Activated gamma-delta T cell treated with Interleukin-2 at 50 U/mL for 16 hours (primary cell): ENCODE results near the gene TIGD3.

Experiments used
- DNase-seq: peaks from one replicate; pipeline ENCODE4 v3.0.0-alpha.2; 2020

TIGD3 gene

GRCh38 chr11:65392186-65392829, 37.8 kb downstream of the TIGD3 start:
- DNase-seq: no peak

GRCh38 chr11:65392899-65393298, 38.3 kb downstream of the TIGD3 start:
- no peak for DNase-seq

GRCh38 chr11:65393513-65394079, 39.0 kb downstream of the TIGD3 start:
- no peak for DNase-seq

GRCh38 chr11:65394125-65394536, 39.6 kb downstream of the TIGD3 start:
- DNase-seq: no peak

GRCh38 chr11:65395961-65396530, 41.5 kb downstream of the TIGD3 start:
- DNase-seq: no peak

GRCh38 chr11:65396769-65397745, 42.5 kb downstream of the TIGD3 start:
- no peak for DNase-seq

- no peak for DNase-seq
Observed at GRCh38 chr11:65398362-65398910, 43.9 kb downstream of the TIGD3 start.

GRCh38 chr11:65399249-65399648, 44.7 kb downstream of the TIGD3 start:
- no peak for DNase-seq

GRCh38 chr11:65399845-65400244, 45.3 kb downstream of the TIGD3 start:
- no peak for DNase-seq

- no peak for DNase-seq
Observed at GRCh38 chr11:65400307-65401072, 45.9 kb downstream of the TIGD3 start.

- no peak for DNase-seq
Observed at GRCh38 chr11:65401073-65401802, 46.7 kb downstream of the TIGD3 start.

- no peak for DNase-seq
Observed at GRCh38 chr11:65401803-65402248, 47.3 kb downstream of the TIGD3 start.

GRCh38 chr11:65402790-65403189, 48.2 kb downstream of the TIGD3 start:
- no peak for DNase-seq

- DNase-seq: no peak
Observed at GRCh38 chr11:65403607-65404121, 49.1 kb downstream of the TIGD3 start.

GRCh38 chr11:65404210-65404609, 49.7 kb downstream of the TIGD3 start:
- no peak for DNase-seq

- DNase-seq: no peak
Observed at GRCh38 chr11:65404638-65405339, 50.2 kb downstream of the TIGD3 start.
